Calu3 (cell line): ENCODE data around the gene PELO. TPM values are rescaled to one million over a fixed set of nuclear protein-coding genes. Genes with fewer than 3 reads are reported as not detected.

Source experiments
- BruUV-seq: library from RNA; stranded (reverse); fragments of 400-500 nt; replicated peaks from 2 replicates; lab custom pipeline; 2021; lab: Mats Ljungman, UMichigan
- CTCF ChIA-PET: fragments of 300-600 bp; sonication (Branson Sonifier 250); formaldehyde crosslinking; loops from one replicate; lab custom pipeline; 2022; ENCODE audit warnings: antibody characterized with exemption; lab: Charles Lee
- DNase-seq: peaks from one replicate; pipeline ENCODE4 v3.0.0; 2022
- H3K27ac Mint-ChIP-seq: one replicate; pipeline ENCODE4 v1.8.0; 2022; ENCODE audit warnings: mixed read lengths; ENCODE audit not compliant: unreplicated experiment
- H3K27me3 Mint-ChIP-seq: one replicate; pipeline ENCODE4 v1.8.0; 2022; ENCODE audit warnings: mixed read lengths; ENCODE audit not compliant: unreplicated experiment
- H3K36me3 Mint-ChIP-seq: one replicate; pipeline ENCODE4 v1.8.0; 2022; ENCODE audit warnings: mild to moderate bottlenecking, moderate library complexity, mixed read lengths; ENCODE audit not compliant: insufficient read depth, unreplicated experiment
- H3K4me1 Mint-ChIP-seq: one replicate; pipeline ENCODE4 v1.8.0; 2022; ENCODE audit warnings: mild to moderate bottlenecking, low read depth, mixed read lengths; ENCODE audit not compliant: unreplicated experiment
- H3K4me3 Mint-ChIP-seq: one replicate; pipeline ENCODE4 v1.8.0; 2022; ENCODE audit warnings: mild to moderate bottlenecking, low read depth, moderate library complexity, mixed read lengths; ENCODE audit not compliant: unreplicated experiment
- H3K9me3 Mint-ChIP-seq: one replicate; pipeline ENCODE4 v1.8.0; 2022; ENCODE audit warnings: low read depth, mixed read lengths; ENCODE audit not compliant: unreplicated experiment
- intact Hi-C: fragments of 100-400 bp; cut with micrococcal nuclease; formaldehyde crosslinking; loops from one replicate; pipeline ENCODE4 v1.10.0; 2022; ENCODE audit not compliant: unreplicated experiment
- total RNA-seq: library from RNA; stranded (reverse); gene quantifications from 2 replicates; pipeline ENCODE4 v1.2.3, GENCODE V29; 2022
- TF ChIP-seq, protein P1 (sequence below): fragments of 200-600 bp; IDR thresholded peaks from one replicate; pipeline ENCODE4 v1.8.0; 2022; ENCODE audit warnings: antibody characterized with exemption; ENCODE audit not compliant: unreplicated experiment

Gene PELO
- total RNA-seq, 1 experiment from 2014 or later = 24.6 TPM

DNA sequence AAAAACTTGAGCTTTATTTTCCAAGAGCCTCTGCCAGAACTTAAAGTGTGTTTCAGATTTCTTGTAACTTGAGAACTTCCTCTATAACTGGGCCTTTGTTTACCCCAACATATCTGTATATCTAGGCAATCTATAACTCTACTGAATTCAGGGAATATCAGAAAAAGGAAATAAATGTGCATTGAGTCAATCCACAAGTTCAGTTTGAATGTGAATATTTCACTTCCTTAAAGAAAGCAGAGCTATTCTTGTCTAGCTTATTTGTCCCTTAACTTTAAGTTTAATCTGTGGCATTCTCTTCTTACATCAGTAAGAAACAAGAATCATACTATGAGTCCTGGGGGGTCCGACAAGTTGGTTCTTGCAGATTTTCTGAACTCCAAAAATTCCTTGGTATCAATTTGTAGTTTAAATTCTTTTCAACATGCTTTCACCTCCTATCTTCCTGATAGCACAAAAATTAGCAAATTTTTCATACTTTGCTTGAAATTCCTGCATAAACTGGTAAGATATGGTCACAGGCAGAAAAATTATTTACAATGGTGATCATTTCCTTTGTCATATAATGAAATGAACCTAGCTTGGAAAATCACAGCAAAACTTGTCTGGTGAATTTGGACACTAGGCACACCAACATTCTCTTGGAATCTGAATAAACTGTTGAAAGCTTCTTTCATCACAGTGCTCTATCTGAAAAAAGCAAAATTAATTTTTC is 19.8 kb upstream of the PELO start:
- H3K9me3 Mint-ChIP-seq = no peaks in the 10 kb centered on the region
- BruUV-seq = no TSS peak
- H3K4me3 Mint-ChIP-seq = no peak overlapping the region
- CTCF ChIA-PET = interaction anchor here (0.6 to 1.2 kb wide), 3 partner anchors 10 to 65 kb away, joined by 3 read pairs; no protein-coding TSS in a partner anchor
- no peak overlapping the region for H3K27ac Mint-ChIP-seq
- no peaks in the 10 kb centered on the region for H3K36me3 Mint-ChIP-seq
- H3K4me1 Mint-ChIP-seq = no peaks in the 10 kb centered on the region
- TF ChIP-seq, protein P1, sequence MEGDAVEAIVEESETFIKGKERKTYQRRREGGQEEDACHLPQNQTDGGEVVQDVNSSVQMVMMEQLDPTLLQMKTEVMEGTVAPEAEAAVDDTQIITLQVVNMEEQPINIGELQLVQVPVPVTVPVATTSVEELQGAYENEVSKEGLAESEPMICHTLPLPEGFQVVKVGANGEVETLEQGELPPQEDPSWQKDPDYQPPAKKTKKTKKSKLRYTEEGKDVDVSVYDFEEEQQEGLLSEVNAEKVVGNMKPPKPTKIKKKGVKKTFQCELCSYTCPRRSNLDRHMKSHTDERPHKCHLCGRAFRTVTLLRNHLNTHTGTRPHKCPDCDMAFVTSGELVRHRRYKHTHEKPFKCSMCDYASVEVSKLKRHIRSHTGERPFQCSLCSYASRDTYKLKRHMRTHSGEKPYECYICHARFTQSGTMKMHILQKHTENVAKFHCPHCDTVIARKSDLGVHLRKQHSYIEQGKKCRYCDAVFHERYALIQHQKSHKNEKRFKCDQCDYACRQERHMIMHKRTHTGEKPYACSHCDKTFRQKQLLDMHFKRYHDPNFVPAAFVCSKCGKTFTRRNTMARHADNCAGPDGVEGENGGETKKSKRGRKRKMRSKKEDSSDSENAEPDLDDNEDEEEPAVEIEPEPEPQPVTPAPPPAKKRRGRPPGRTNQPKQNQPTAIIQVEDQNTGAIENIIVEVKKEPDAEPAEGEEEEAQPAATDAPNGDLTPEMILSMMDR = no peak
- DNase-seq = no peak
- intact Hi-C loops = no loop called here
- no peaks in the 10 kb centered on the region for H3K27me3 Mint-ChIP-seq

GRCh38 chr5:52769061-52769460 is 18.7 kb upstream of the PELO start:
- CTCF ChIA-PET = interaction anchor here (1.1 kb wide), 1 partner anchor 11 kb away, joined by 3 read pairs; no protein-coding TSS in a partner anchor
- H3K4me1 Mint-ChIP-seq = no peaks in the 10 kb centered on the region
- no peaks in the 10 kb centered on the region for H3K36me3 Mint-ChIP-seq
- H3K9me3 Mint-ChIP-seq = no peaks in the 10 kb centered on the region
- TF ChIP-seq, protein P1 = no peak
- no peak for DNase-seq
- BruUV-seq = no TSS peak
- no peak overlapping the region for H3K27ac Mint-ChIP-seq
- no peaks in the 10 kb centered on the region for H3K27me3 Mint-ChIP-seq
- H3K4me3 Mint-ChIP-seq = no peak overlapping the region
- intact Hi-C loops = no loop called here

DNA sequence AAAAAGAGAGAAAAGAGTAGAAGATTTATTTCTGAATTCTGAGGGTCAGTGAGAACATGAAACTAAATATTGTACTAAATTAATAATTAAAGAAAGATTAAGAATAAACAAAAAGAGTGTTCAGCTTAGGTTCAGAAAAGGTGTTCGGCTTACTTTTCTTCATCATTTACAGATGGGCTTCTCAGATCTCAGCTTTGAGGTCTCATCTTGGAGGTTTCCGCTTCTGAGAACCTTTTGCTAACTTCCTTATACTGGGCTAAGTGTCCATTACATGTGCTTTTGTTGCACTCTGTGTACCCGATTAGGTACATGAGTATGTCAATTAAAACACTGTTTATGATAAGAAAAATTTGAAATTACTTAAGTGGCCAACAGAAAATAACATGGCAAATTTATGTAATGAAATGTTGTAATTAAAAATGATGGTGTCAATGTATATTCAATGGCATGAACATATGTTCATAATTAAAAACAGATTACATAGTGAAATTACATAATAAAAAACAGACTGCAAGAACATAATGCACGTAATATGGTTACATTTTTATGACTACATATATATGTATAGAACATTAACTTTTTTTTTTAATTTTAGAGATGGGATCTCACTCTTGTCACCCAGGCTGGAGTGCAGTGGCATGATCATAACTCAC is 17.3 kb upstream of the PELO start:
- H3K27ac Mint-ChIP-seq = no peak overlapping the region
- BruUV-seq = no TSS peak
- intact Hi-C loops = no loop called here
- H3K9me3 Mint-ChIP-seq = no peaks in the 10 kb centered on the region
- no peaks in the 10 kb centered on the region for H3K27me3 Mint-ChIP-seq
- TF ChIP-seq, protein P1 = no peak
- DNase-seq = no peak
- no peaks in the 10 kb centered on the region for H3K36me3 Mint-ChIP-seq
- H3K4me3 Mint-ChIP-seq = no peak overlapping the region
- no peaks in the 10 kb centered on the region for H3K4me1 Mint-ChIP-seq
- CTCF ChIA-PET = no interaction called here

- CTCF ChIA-PET = no interaction called here
- no peaks in the 10 kb centered on the region for H3K36me3 Mint-ChIP-seq
- intact Hi-C loops = no loop called here
- DNase-seq = no peak
- H3K4me3 Mint-ChIP-seq = no peak overlapping the region
- no peaks in the 10 kb centered on the region for H3K27me3 Mint-ChIP-seq
- no TSS peak for BruUV-seq
- no peaks in the 10 kb centered on the region for H3K4me1 Mint-ChIP-seq
- TF ChIP-seq, protein P1 = no peak
- H3K9me3 Mint-ChIP-seq = no peaks in the 10 kb centered on the region
- H3K27ac Mint-ChIP-seq = no peak overlapping the region
These were observed 16.2 kb upstream of the PELO start for GRCh38 chr5:52771343-52772039.
